Mucosa of stomach (tissue), 1 donor: ENCODE measurements around the gene ZMAT5.
A peak's percentile ranks its signal among the peaks of the same experiment; 100 is the strongest.

ENCODE experiments used
- H3K27me3 ChIP-seq: one replicate; pipeline ENCODE4 v1.7.0; 2013; ENCODE audit warnings: mild to moderate bottlenecking, low read length; ENCODE audit not compliant: control insufficient read depth, insufficient read depth
- H3K36me3 ChIP-seq: one replicate; pipeline ENCODE4 v1.7.0; 2013; ENCODE audit warnings: low read length; ENCODE audit not compliant: control insufficient read depth, insufficient read depth
- H3K4me1 ChIP-seq: one replicate; pipeline ENCODE4 v1.7.0; 2013; ENCODE audit warnings: mild to moderate bottlenecking, low read length; ENCODE audit not compliant: control insufficient read depth, insufficient read depth
- H3K4me3 ChIP-seq: one replicate; pipeline ENCODE4 v1.7.0; 2013; ENCODE audit warnings: low read length
- H3K9ac ChIP-seq: one replicate; pipeline ENCODE4 v1.7.0; 2013; ENCODE audit warnings: mild to moderate bottlenecking, low read length, moderate library complexity
- H3K9me3 ChIP-seq: one replicate; pipeline ENCODE4 v1.7.0; 2013; ENCODE audit warnings: mild to moderate bottlenecking, low read length, moderate library complexity; ENCODE audit not compliant: control insufficient read depth
- donor health status: Pancreatic carcinoma.

Gene ZMAT5

GRCh38 chr22:29801153-29801552 is 34.3 kb upstream of the ZMAT5 start:
- peaks cover 72% of the 10 kb centered on the region for H3K4me1 ChIP-seq
- peaks cover 29% of the 10 kb centered on the region for H3K36me3 ChIP-seq

DNA sequence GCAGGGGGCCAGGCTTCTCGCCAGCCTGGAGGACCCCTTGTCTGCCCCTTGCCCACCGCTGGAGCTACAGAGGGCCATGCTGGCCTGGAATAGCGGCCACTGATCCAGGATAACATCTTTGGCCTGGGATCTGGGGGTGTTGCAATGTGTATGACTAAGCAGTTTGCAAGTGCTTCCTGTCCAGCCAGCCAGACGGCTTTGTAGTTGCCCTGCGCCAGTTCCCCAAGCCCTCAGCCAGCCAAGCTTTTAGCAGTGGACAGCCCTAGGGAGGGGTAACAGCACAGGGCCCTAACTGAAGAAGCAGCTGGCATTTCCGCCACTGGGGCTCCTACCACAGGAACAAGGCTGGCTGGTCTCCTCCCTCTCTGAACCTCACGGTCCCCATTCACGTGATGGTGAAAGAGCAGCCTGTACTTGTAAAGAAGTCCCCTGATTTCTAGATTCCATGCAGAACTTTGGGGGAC is 32.4 kb upstream of the ZMAT5 start:
- H3K4me1 ChIP-seq, result peaks cover 58% of the 10 kb centered on the region
- no peaks in the 10 kb centered on the region for H3K9me3 ChIP-seq
- peak overlapping the region; percentile 42 for H3K9ac ChIP-seq
- H3K36me3 ChIP-seq, result peaks cover 19% of the 10 kb centered on the region
- H3K27me3 ChIP-seq, result no peaks in the 10 kb centered on the region
- H3K4me3 ChIP-seq, result no peak overlapping the region

More at GRCh38 chr22:29801153-29801552, 34.3 kb upstream of the ZMAT5 start:
- Histone ChIP-seq H3K4me3 (no peak overlapping the region), H3K27me3 (no peaks in the 10 kb centered on the region), H3K9me3 (no peaks in the 10 kb centered on the region), H3K9ac (peak overlapping the region; percentile 41)

DNA sequence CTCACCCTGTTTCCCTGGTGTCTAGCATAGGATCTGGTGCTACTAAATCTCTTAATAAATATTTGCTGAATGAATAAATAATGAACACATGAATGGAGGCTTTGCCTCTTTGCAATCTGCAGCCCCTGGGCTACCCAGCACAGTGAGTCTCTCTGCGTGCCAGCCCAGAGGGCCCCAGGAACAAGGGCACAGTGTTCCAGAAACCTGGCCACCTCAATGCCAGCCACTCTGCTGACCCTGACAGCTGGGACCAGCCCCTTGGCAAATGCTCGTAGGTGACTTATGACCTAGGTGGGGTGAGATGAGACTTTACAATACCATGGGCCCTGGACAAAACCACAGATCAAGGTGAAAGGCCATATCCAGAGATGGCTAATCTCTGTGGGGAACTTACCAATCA is 32.0 kb upstream of the ZMAT5 start:
- Histone ChIP-seq H3K9ac (peak overlapping the region; percentile 42), H3K27me3 (no peaks in the 10 kb centered on the region), H3K4me1 (peaks cover 54% of the 10 kb centered on the region), H3K9me3 (no peaks in the 10 kb centered on the region), H3K4me3 (no peak overlapping the region), H3K36me3 (peaks cover 18% of the 10 kb centered on the region)

DNA sequence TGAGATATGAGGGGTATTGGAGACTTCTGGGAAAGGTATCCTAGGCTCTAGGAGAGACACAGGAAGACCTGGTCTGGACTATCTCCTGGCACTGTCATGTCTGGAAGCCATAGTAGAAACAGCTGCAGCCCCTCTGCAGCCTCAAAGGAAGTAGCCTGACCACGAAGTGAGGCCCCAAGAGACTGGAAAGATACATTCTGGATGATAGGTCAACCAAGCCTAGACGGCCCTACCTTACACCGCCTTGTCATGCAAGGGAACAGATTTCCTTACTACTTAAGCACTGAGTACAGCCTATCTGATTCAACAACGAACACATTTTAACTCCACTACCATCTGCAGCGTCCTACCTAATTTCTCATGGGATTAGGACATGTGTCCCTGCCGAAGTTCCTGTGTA is 31.5 kb upstream of the ZMAT5 start:
- peaks cover 15% of the 10 kb centered on the region for H3K36me3 ChIP-seq
- H3K9me3 ChIP-seq, result no peaks in the 10 kb centered on the region
- H3K4me1 ChIP-seq, result peaks cover 50% of the 10 kb centered on the region
- H3K27me3 ChIP-seq, result no peaks in the 10 kb centered on the region
- H3K4me3 ChIP-seq, result no peak overlapping the region
- peak overlapping the region; percentile 42 for H3K9ac ChIP-seq

DNA sequence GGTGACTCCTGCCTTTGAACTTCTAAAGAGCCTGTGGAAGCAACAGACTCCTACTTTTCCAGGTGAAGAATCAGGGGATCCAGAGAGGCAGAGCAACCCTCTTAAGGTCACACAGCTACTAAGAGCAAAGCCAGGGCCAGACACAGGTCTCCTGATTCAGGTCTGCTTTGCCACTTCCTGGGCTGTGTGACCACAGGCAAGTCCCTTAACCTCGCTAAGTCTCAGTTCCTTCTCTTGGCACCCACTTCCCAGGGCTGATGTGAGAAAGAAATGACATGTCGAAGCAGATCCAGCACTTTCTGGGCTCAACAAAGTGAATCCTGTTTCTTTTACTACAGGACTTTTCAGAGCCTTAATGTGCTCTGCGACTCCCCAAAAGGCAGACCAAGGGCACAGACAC is 30.5 kb upstream of the ZMAT5 start:
- H3K36me3 ChIP-seq, result peaks cover 21% of the 10 kb centered on the region
- no peaks in the 10 kb centered on the region for H3K27me3 ChIP-seq
- no peak overlapping the region for H3K4me3 ChIP-seq
- H3K9me3 ChIP-seq, result no peaks in the 10 kb centered on the region
- H3K9ac ChIP-seq, result no peak overlapping the region
- H3K4me1 ChIP-seq, result peaks cover 47% of the 10 kb centered on the region

DNA sequence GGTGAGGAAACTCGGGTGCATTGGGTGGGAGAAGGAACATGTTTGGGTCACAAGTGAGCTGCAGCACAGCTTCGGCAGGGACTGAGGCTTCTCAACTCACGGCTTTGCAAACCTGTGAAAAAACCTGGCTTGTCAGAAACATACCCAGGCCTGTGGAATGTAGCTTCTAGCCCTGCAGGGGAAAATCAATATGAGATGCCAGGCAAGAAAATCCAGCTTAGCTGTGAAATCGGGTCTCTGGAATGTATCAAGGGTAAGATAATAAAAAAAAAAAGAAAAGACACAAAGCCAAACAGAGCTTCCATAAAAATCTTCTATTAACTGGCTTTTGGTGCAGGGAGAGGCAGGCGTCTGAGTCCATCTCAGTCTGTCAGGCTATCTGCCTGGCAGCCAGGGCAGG is 28.9 kb upstream of the ZMAT5 start:
- H3K4me3 ChIP-seq, result no peak overlapping the region
- H3K9ac ChIP-seq, result no peak overlapping the region
- H3K36me3 ChIP-seq, result peaks cover 27% of the 10 kb centered on the region
- no peaks in the 10 kb centered on the region for H3K27me3 ChIP-seq
- no peaks in the 10 kb centered on the region for H3K9me3 ChIP-seq
- peaks cover 30% of the 10 kb centered on the region for H3K4me1 ChIP-seq

DNA sequence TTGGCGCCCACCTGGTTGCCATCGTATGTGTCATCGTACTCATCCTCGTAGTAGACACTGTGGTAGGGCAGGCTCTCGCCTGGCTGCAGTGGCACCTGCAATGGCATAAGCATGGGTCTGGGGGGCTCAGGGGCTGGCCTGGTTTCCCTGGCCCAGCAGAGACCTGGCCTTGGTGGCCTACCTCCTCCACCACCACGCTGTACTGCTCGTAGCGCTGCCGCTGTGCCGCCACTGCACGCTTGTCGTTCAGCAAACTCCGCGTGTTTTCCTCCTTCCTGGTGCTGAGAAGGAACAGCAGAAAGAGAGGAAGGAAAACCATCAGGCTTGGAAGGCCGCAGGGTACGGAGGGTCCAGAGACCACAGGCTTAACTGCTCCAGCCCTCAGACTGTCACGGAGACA is 26.6 kb upstream of the ZMAT5 start:
- no peaks in the 10 kb centered on the region for H3K27me3 ChIP-seq
- H3K4me1 ChIP-seq, result peaks cover 7% of the 10 kb centered on the region
- H3K4me3 ChIP-seq, result no peak overlapping the region
- peaks cover 31% of the 10 kb centered on the region for H3K36me3 ChIP-seq
- no peaks in the 10 kb centered on the region for H3K9me3 ChIP-seq
- no peak overlapping the region for H3K9ac ChIP-seq

GRCh38 chr22:29790061-29790460 is 23.3 kb upstream of the ZMAT5 start:
- Histone ChIP-seq H3K36me3 (peaks cover 29% of the 10 kb centered on the region), H3K4me3 (no peak overlapping the region), H3K9me3 (no peaks in the 10 kb centered on the region), H3K9ac (no peak overlapping the region), H3K4me1 (peaks cover 25% of the 10 kb centered on the region), H3K27me3 (no peaks in the 10 kb centered on the region)

GRCh38 chr22:29788339-29789279 is 21.8 kb upstream of the ZMAT5 start:
- peaks cover 29% of the 10 kb centered on the region for H3K36me3 ChIP-seq

GRCh38 chr22:29787371-29787980 is 20.7 kb upstream of the ZMAT5 start:
- H3K27me3 ChIP-seq, result no peaks in the 10 kb centered on the region
- peaks cover 39% of the 10 kb centered on the region for H3K4me1 ChIP-seq
- H3K4me3 ChIP-seq, result no peak overlapping the region
- H3K9me3 ChIP-seq, result no peaks in the 10 kb centered on the region
- H3K9ac ChIP-seq, result no peak overlapping the region
- peaks cover 22% of the 10 kb centered on the region for H3K36me3 ChIP-seq

More at GRCh38 chr22:29788339-29789279, 21.8 kb upstream of the ZMAT5 start:
- Histone ChIP-seq H3K4me1 (peaks cover 36% of the 10 kb centered on the region), H3K4me3 (no peak overlapping the region), H3K9ac (no peak overlapping the region), H3K9me3 (no peaks in the 10 kb centered on the region), H3K27me3 (no peaks in the 10 kb centered on the region)

- H3K4me3 ChIP-seq, result no peak overlapping the region
- H3K4me1 ChIP-seq, result peaks cover 54% of the 10 kb centered on the region
- peaks cover 14% of the 10 kb centered on the region for H3K36me3 ChIP-seq
- no peaks in the 10 kb centered on the region for H3K9me3 ChIP-seq
- no peaks in the 10 kb centered on the region for H3K27me3 ChIP-seq
- H3K9ac ChIP-seq, result no peak overlapping the region
These were observed 19.2 kb upstream of the ZMAT5 start for GRCh38 chr22:29786031-29786430.
